Measurements from ENCODE around the gene IQCN.
A peak's percentile ranks its signal among the peaks of the same experiment; 100 is the strongest.

IQCN gene

DNA sequence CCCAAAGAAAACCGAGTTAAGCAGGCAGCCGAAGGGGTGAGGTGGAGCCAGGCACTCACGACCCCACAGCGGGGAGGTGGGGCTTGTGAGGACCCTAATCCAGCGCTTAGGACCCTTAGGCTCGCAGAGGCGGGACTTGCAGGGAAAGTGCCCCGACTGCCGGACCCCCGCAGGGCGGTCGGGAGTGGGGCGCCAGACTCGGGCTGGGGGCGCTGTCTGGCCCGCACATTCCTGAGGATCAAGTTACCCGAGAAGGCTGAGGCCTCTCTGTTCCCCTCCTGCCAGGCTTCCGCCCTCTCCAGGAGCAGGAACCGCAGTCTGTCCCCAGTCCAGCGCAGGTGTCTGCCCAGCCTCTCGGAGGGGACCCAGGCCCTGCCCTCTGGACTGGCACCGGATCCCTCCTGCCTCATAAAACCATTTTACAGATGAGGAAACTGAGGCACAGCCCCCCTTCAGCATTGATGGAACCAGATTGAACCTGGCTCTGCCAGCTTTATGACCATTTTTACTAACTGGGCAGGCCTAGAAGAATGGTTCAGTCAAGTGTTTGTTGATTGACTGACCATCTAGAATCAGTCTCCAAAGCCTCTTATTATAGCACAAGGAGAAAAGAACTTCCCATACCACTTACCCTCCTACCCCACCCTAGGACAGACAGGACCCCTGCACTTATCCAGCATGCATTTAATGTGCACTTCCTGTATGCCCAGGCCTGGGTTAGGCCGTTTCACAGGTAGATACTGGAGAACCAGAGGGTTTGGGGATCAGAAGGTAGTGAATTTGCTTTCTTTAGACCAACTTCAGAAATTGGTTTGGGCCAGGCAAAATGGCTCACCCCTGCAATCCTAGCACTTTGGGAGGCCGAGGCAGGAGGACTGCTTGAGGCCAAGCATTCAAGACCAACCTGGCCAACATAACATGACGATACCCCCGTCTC is 13.9 kb upstream of the IQCN start:
- DNase-seq (ENCODE audit: low read depth in 2 of 3, low spot score in 1 of 3), result no peak

DNA sequence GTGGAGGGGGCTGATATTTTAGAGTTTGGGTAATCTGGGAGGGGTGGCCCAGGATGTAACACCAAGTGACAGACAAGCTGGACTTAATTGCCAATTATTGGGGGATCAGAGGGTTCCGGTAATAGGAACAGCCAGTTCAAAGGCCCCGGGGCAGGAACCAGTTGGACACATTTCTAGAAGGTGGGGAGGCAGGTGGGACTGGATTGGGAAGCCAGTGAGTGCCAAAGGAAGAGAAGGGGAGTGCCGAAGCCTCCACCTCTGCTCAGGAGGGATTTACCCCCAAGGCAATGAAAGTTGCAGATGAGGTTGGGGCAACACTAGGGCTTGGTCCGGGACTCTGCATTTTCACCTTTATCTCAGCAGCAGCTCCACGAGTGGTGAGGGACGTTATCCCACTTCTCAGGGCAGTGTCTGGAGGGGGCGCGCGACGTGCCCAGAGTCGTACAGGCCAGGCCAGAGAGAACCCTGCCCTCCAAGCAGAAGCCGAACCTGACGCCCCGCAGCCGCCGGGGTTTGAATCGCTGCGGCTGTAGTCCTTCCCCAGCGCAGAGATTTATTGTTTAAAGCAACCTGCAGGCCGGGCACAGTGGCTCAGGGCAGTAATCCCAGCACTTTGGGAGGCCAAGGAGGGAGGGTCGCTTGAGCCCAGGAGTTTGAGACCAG is 12.9 kb upstream of the IQCN start:
- DNase-seq (ENCODE audit: low read depth in 2 of 3, low spot score in 1 of 3), result no peak

DNA sequence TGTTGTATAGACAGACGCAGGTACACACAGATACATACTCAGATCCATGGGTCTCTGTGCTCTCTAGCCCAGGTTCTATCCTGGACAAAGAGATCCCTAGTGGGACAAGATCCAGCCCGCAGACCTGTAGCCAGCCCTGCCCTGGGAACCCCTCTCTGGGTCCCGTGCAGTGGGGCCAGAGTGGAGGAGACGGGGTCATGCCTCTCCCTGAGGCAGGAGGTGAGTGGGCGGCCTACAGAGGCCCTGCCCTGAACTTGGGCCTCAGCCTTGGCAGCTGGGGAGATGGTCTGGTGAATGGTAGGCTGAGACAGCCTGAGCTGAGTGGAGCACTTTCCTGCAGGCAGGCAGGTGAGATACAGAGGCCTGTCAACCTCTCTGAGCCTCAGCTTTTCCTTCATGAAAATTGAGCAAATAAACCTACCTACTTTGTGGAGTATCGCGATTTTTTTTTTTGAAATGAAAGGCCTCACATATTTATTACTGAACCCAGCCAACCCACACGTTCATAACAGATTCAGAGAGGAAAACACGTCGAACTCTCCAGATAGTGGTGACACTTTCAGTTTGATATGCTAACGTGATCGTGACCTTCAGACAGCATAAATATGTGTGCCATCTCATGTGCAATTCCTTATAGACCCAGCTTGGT is 10.6 kb upstream of the IQCN start:
- DNase-seq (ENCODE audit: low read depth in 2 of 3, low spot score in 1 of 3), result peak in 2 of 3 donors; percentile 50 to 52

DNA sequence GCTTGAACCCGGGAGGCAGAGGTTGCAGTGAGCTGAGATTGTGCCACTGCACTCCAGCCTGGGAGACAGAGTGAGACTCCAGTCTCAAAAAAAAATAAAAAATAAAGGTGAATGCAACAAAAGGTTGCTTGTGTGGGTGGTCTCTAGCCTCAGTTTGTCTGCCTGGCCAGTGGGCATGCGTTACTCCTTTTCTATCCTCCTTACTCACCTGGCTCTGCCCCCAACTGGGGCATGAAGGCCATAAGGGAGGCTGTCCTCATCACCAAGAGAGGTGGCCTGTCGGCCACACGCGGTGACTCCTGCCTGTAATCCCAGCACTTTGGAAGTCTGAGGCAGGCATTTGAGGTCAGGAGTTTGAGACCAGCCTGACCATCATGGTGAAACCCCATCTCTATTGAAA is 9.1 kb upstream of the IQCN start:
- no peak for DNase-seq (ENCODE audit: low read depth in 2 of 3, low spot score in 1 of 3)

DNA sequence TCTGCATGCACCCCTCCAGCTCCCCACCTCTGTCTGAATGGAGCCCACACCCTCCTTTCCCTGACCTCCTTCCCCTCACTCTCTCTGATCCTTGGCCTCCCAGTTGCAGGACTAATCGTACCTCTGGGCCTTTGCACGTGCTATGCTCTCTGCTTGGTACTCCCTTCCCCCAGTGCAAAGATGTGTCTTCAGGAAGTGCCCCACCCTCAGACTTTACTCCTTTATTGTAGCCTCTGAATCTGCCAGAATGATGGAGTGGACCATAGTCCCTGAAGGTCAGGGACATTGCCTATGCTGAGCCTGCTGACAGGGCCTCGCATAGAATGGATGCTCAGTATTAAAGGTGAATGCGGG is 8.5 kb upstream of the IQCN start:
- DNase-seq (ENCODE audit: low read depth in 2 of 3, low spot score in 1 of 3), result no peak

DNA sequence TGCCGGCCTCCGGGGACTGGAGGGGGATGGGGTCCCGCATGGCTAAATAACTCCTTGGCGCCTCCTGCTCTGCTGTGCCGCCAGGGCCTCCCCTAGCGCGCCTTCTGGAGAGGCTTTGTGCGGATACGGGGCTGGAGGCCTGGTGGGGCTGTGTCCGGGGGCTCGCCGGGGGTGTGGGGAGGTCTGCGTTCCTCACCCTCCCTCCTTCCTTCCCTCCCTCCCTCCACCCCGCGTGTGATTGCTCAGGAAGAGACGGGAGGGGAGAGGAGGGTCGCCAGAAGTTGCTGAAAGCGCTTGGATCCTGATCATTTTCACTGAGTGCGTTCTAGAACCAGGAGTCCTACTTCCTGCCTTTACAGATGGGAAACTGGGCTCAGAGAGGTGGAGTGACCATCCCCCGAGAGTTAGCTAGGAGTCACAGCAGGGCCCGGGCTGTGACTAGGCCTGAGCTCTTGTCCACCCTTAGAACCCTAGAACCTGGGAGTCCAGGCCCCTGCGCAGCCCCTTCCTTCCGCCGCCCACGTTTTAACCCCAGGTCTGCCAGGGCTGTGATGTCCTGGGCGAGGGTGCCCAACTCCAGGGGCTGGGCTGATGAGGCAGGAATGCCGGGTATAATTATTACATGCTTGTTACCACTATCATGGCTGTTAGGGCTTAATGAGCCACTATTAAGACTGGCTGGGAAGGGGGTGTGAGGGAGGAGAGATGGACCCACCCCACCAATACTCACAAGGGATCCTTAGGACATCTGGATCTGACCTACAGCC is 8.0 kb upstream of the IQCN start:
- DNase-seq (ENCODE audit: low read depth in 2 of 3, low spot score in 1 of 3), result no peak

DNA sequence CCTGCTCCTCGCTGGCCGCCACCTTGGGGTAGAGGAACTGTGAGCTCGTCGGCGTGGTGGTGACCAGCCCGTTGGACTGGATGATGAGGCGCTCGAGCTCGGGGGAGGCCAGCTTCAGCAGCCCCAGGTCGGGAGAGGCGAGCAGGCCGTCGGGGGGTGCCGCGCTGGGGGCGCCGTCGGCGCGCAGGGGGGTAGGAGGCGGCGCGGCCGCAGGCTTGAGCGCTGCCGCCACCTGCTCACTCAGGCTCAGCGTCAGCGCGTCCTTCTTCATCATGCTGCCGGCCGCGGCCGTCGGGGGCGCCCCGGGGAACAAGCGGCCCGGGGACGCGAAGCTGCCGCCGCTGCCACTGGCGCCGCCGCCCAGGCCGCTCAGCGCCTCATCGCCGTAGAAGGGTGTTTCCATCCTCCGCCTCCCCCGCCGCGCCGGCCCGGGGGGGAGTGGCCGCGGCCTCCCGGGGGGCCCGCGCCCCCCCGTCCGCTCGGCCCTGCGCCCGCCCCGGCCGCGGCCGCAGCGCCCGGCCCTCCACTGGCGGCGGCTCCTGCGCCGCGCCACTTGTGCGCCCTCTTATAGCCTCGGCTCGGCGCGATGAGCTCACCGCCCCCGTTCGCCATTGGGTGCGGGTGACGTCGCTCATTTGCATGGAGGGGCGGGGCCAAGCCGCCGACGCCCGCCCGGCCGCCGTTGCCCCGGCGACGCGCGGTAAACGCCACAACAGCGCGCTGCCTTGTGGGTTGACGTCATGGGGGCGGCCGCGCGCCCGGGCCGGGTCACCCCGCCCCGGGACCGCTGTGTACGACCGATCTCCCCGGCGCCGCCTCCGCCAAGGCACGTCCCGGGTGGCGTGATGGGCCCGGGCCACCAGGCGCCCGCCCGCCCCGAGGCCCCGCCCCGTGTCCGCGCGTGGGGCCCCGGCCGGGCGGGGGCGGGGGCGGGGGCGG is 7.1 kb upstream of the IQCN start, which contains the start of gene JUND:
JUND (minus strand) TSS at position 541 of the 939 bp plus-strand sequence; CDS start at position 403, 138 bp downstream.
- peak; percentile 92 to 96 (median 95) for DNase-seq (ENCODE audit: low read depth in 2 of 3, low spot score in 1 of 3)

DNA sequence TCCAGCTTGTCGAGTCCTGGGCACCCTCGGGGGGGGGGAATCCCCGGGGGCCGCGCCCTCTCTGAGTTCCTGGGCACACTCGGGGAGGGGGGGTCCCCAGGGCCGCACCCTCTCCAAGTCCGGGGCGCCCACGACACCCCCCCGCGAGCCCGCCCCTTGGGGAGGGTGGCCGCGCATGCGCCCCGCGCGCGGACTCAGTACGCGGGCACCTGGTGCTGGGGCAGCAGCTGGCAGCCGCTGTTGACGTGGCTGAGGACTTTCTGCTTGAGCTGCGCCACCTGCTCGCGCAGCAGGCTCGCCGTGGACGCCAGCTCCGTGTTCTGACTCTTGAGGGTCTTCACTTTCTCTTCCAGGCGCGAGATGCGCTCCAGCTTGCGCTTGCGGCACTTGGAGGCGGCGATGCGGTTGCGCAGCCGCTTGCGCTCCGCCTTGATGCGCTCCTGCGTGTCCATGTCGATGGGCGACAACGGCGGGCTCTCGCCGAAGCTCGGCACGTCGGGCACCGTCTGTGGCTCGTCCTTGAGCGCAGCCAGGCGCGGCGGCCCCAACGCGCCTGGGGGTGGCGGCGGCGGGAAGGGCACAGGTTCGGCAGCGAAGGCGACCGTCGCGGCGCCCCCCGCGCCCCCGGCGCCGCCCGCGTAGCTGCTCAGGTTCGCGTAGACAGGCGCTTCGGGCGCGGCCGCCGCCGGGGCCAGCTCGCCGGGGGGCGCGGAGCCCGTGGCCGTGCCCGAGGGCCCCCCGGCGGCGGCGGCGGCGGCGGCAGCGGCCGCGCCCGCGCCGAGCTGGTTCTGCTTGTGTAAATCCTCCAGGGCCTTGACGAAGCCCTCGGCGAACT is 6.2 kb upstream of the IQCN start:
- peak in 1 of 3 donors; percentile 65 for DNase-seq (ENCODE audit: low read depth in 2 of 3, low spot score in 1 of 3)

DNA sequence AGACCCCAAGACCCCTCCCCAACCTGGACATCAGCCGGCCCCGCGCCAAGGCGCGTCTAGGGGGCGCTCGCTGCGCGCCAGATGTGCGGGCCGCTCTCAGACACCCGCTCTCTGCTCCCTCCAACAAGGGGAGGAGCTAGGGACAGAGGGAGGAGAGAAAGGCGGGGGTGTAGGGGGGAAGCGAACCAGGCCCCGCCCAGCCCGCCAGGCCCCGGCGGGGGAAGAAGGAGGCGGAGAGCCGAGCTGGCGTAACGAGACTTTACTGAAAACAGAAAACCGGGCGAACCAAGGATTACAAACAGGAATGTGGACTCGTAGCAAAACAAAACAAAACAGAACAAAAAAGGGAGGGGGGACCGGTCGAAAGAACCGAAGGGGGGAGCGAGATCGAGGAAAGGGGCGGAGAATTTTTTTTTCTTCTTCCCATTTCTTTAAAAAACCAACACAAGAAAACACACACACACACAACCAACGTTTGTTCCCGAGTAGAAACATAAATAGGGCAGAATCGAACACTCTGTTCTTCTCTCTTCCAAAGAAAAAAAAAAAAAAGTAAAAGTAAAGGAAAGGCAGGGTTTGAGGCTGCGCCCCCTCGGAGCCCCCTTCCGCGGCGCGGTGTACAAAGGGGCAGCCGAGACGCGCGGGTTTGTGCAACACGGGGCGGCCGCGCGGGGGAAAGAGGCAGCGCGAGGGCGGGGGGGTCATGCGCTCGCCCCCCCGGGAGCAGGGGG is 5.4 kb upstream of the IQCN start:
- DNase-seq (ENCODE audit: low read depth in 2 of 3, low spot score in 1 of 3), result peak; percentile 84 to 88 (median 86)

DNA sequence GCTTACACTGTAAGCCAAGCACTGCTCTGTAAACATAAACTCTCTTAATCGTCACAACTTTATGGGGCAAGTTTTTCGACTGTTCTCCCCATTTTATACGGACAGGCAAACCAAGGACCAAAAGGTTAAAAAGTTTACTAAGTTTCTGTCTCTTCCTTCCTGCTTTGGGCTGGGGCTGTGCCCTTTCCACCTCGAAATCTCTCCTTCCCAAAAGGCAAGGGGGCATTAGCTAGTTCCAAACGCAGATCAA is 4.9 kb upstream of the IQCN start:
- no peak for DNase-seq (ENCODE audit: low read depth in 2 of 3, low spot score in 1 of 3)

DNA sequence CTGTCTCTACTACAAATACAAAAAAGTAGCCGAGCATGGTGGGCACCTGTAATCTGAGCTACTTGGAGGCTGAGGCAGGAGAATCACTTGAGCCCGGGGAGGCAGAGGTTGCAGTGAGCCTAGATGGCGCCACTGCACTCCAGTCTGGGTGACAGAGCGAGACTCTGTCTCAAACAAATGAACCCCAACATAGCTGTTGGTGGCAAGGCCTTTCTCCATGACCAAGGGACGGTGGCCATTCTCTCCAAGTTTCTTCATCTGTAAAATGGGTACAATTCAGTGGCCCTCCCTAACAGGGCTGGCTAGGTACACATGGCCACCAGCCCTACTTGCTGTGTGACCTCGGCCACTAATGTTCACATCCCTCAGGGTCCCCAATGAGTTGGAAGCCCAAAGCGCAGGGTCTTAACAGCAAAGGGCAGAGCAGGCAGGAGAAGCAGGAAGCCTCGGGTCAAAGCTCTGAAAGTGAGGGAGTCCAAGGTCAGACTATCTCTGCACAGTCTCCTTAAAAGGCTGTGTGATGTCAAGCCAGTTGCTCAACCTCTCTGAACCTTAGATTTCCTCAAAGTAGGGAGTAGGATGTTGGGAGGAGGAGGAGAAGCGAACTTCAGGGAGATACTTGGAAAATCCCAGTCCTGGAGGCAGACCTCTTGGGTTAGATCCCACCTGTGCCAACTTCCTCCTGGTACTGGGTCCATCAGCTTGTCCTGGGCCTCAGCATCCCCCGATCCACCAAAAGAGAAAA is 4.4 kb upstream of the IQCN start:
- DNase-seq (ENCODE audit: low read depth in 2 of 3, low spot score in 1 of 3), result peak in 1 of 3 donors; percentile 33

DNA sequence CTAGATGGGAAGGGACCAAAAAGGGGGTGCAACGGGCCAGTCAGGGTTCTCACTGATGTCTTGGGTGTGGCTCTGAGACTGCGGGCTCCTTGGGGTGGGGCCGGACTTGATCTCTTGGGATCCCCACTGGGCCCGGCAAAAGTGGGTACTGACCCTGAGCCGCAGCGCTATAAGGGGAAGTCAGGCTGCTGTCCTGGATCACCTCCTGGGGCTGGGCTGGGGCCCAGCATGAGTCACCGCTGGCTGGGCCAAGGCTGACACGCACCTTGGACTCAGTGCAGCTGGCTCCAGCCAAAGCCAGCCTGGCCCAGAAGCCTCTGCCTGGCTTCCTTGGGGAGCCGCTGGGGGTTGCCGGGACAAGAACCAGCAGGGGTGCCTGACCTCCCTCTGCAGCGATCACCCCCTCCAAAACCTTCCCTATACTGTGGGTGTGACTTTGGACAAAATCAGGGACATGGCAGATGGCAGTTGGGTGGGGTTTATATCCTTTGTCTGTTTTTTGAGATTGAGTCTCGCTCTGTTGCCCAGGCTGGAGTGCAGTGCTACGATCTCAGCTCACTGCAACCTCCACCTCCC is 617 bp upstream of the IQCN start:
- DNase-seq (ENCODE audit: low read depth in 2 of 3, low spot score in 1 of 3), result no peak

DNA sequence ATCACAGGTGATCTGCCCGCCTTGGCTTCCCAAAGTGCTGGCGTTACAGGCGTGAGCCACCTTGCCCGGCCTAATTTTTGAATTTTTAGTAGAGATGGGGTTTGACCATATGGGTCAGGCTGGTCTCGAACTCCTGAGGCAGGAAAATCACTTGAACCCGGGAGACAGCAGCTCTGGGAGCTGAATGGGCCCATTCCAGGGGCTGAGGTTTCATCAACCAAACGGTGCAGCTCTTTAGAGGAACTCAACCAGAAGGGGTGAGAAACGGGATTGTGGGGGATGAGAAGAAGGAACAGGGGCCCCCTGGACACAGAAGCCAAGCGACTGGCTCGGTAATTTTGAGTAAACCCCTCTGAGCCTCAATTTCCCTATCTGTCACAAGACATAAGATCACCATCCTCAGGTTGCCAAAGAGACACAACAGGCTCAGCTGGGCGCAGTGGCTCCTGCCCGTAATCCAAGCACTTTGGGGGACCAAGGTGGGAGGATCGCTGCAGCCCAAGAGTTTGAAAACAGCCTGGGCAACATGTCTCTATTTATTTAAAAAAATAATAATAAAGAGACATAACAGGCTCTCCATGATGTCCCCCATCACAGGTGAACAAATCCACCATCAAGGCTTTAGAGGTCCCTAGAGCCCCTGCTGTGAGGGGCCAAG is 562 bp downstream of the IQCN start:
- no peak for DNase-seq (ENCODE audit: low read depth in 2 of 3, low spot score in 1 of 3)

DNA sequence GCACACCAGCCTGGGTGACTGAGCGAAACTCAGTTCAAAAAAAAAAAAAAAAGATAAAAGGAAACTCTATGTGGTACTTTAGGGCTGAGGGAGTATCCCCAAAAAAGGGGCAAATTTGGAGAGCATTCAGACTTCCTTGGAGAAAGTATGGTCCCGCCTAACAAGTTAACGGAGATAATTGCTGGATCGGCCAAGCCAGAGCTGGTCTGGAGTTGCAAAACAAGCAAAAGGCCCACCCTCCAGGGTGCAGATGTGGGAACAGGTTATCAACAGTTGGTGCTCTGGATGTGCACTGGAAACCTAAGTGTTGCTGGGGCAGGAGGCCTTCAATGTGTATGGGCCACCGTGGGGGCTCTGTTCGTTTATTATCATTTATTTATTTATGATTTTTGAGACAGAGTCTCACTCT is 2.8 kb downstream of the IQCN start:
- no peak for DNase-seq (ENCODE audit: low read depth in 2 of 3, low spot score in 1 of 3)

DNA sequence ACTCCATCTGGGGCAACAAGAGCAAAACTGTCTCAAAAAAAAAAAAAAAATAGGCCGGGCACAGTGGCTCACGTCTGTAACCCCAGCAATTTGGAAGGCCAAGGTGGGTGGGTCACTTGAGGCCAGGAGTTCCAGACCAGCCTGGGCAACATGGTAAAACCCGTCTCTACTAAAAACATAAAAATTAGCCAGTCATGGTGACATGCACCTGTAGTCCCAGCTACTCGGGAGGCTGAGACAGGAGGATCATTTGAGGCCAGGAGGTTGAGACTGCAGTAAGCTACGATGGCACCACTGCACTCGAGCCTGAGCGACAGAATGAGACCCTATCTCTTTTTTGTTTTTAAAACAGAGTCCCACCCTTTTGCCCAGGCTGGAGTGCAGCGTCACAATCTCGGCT is 3.9 kb downstream of the IQCN start:
- no peak for DNase-seq (ENCODE audit: low read depth in 2 of 3, low spot score in 1 of 3)

DNA sequence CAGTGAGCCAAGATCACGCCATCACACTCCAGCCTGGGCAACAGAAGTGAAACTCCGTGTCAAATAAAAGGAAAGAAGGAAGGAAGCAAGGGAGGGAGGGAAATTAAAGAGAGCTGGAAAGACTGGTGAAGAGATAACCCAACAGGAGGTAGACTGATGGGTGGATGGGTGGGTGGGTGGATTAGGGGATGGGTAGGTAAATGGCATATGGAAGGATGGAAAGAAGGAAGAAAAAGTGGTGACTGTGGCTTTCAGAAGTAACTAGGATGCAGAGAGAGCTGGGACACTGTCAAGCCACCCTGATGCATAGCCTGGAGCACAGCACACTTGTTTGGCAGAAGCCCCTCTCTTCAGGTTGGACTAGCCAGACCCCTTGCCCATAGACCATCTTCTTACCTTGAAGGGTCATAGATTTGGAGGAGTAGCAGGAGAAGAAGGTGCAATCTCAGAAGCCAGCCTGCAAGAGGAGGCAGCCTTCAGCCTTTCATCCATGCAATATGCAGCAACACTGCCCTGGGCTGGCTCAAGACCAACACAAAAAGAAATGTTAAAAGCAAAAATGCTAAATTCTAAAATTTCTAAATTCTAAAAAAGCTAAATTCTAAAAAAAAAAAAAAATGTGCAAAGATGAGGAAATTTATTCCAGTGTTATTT is 5.1 kb downstream of the IQCN start:
- DNase-seq (ENCODE audit: low read depth in 2 of 3, low spot score in 1 of 3), result no peak

Measured in stimulated activated CD4-positive, alpha-beta T cell treated with anti-CD3 and anti-CD28 coated beads, Interleukin-12 subunit alpha, Interleukin-12 subunit beta, amount 100 ng/mL, for 48 hours (primary cell).